Adipocyte (in vitro differentiated cells): ENCODE data around the gene OMP.

ENCODE experiments used
- DNase-seq: peaks from one replicate; pipeline ENCODE4 v3.0.0-alpha.2; 2015; ENCODE audit warnings: low read depth
- H3K27me3 ChIP-seq: replicated peaks from 2 replicates; pipeline ENCODE4 v1.7.0; 2013; ENCODE audit warnings: mild to moderate bottlenecking, low read length, moderate library complexity; ENCODE audit not compliant: control insufficient read depth, insufficient read depth
- H3K36me3 ChIP-seq: 2 replicates; pipeline ENCODE4 v1.7.0; 2013; ENCODE audit warnings: low read length, mild to moderate bottlenecking, moderate library complexity; ENCODE audit not compliant: control insufficient read depth, insufficient read depth, severe bottlenecking
- H3K4me1 ChIP-seq: 2 replicates; pipeline ENCODE4 v1.7.0; 2013; ENCODE audit warnings: mild to moderate bottlenecking, low read length, moderate library complexity; ENCODE audit not compliant: control insufficient read depth, insufficient read depth
- H3K4me3 ChIP-seq: 2 replicates; pipeline ENCODE4 v1.7.0; 2013; ENCODE audit warnings: mild to moderate bottlenecking, low read length, moderate library complexity
- H3K9ac ChIP-seq: 2 replicates; pipeline ENCODE4 v1.7.0; 2013; ENCODE audit warnings: mild to moderate bottlenecking, low read length, moderate library complexity
- H3K9me3 ChIP-seq: 2 replicates; pipeline ENCODE4 v1.7.0; 2013; ENCODE audit warnings: mild to moderate bottlenecking, low read length, moderate library complexity; ENCODE audit not compliant: control insufficient read depth

The OMP gene

DNA sequence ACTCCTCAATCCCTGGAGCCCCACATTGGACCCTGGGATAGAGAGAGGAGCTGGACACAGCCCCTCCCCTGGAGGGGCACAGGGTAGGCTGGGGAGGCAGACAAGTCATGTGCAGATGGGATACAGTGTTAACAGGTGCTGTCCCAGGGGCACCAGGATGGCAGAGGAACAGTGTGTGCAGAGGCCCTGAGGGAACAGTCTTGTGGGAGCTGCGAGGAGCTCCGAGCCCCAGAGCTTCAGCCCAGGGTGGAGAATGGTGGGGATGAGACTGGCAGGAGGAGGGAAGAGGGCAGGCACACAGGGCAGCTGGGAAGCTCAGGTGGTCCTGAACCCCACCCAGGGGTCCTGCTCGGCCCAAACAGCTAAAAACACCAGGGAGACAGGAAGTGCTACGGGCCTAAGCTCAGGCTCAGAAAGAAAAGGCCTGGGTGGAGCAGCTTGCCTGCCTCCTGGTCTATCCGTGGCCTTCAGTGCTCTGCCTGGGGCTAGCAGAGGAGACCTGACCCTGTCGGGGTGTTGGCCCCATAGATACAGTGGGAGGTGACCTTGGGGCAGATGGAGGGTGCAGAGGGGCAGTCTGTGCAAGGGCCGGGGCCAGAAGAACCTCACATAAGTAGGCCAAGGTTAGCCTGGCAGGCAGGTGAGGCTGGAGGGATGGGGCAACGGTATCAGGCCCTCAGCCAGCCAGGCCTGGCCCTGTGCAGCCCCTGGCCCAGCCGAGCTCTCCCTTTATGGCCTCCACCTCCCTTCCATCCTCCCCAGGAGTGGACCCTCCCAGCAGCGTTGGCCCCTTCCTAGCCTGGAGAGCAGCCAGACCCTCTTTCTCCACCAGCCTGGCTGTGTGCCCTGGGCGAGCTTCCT lies 20.4 kb upstream of the OMP start:
- Histone ChIP-seq H3K36me3 (peaks cover 10% of the 10 kb centered on the region), H3K9ac (peak overlapping the region; percentile 59), H3K27me3 (no peaks in the 10 kb centered on the region), H3K9me3 (peaks cover 6% of the 10 kb centered on the region), H3K4me3 (no peak overlapping the region), H3K4me1 (peaks cover 28% of the 10 kb centered on the region)
- no peak for DNase-seq

DNA sequence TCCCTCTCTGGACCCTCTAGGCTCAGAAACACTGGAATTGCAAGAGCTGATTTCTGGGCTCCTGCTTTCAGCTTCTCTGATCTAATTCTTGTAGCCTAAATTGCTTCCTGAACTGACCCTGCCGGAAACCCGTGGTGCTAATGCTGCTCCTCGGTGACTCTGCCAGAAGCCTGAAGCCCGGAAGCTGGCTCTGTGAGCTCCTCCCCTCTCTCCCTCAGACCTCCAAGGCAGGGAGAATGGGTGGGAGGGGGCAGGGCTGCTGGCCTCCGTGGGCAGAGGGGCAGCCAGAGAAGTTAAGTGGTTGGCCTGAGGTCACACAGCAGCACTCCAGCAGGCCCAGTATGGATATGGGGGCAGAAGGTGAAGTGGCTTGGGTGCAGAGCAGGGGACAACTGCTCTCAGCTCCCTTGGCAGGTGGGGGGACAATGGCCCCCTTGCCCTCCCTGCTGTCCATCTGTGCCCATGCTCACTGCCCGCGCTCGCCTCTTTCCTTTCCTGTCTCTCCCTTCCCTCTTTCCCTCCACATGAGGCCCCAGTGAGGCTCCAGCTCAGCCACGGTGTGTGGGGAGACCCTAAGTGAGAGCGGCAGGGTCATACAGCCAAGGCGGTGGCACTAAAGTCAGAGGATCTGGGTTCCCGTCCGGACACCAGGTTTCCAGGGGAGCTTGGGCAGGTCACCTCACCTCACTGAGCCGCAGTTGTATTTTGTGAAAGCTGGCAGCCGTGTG lies 19.6 kb upstream of the OMP start:
- peak overlapping the region; percentile 59 for H3K9ac ChIP-seq
- H3K9me3 ChIP-seq = peaks cover 6% of the 10 kb centered on the region
- peaks cover 10% of the 10 kb centered on the region for H3K36me3 ChIP-seq
- DNase-seq = no peak
- peaks cover 28% of the 10 kb centered on the region for H3K4me1 ChIP-seq
- H3K27me3 ChIP-seq = no peaks in the 10 kb centered on the region
- no peak overlapping the region for H3K4me3 ChIP-seq

DNA sequence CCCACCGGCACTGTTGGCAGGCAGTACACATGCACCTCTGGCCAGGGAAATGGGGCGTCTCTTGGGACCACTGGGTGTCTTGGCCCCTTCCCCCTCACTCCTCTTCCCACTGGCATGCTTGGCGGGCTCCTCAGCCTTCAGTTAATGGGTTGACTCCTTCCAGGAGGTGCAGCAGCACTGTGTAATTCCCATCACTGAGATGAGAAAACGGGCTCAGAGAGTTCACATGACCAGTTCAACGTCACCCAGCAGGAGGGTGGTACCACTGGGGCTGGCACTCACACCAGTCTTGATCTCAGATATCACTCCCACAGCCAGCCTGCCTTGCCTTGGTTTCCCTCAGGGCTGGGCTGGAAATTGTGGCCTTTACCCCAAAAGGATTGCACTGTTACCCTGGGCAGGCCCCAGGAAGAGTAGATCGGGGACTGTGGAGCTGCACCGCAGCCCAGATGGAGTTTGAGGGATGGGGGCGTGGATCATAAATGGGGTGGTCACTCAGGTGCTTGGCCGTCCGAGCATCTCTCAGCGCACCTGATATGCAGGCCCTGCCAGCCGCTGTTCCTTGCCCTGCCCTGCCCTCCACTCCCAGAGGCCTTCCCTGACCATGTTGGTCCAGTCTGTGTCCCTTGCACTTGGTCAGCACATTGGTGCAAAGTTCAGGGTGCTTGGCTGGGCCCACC lies 18.9 kb upstream of the OMP start:
- DNase-seq = no peak
- peak overlapping the region; percentile 59 for H3K9ac ChIP-seq
- H3K4me3 ChIP-seq = no peak overlapping the region
- peaks cover 28% of the 10 kb centered on the region for H3K4me1 ChIP-seq
- peaks cover 10% of the 10 kb centered on the region for H3K36me3 ChIP-seq
- H3K27me3 ChIP-seq = no peaks in the 10 kb centered on the region
- H3K9me3 ChIP-seq = no peaks in the 10 kb centered on the region

DNA sequence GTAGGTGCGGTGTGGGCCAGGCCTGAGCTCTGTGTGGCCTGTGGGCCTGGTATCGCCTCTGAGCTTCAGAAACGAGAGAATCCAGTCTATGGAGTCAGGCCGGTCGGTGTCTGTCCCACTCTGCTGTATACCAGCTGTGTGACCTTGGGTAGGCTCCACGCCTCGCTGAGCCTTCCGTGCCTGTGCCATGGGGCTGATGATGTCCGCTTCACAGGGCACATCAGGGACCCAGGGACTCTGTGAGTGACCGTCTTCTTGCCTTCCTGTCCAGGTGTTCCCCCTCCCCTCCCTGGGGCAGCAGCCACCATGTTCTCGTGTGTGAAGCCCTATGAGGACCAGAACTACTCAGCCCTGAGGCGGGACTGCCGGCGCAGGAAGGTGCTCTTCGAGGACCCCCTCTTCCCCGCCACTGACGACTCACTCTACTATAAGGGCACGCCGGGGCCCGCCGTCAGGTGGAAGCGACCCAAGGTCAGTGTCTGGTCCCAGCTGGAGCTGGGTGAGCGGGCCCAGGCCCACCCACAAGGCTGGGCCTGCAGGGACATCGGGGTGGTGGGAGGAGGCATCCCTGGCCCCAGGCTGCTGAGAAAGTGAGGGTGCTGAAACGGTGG lies 18.0 kb upstream of the OMP start:
- DNase-seq = no peak
- Histone ChIP-seq H3K4me1 (peaks cover 28% of the 10 kb centered on the region), H3K9ac (no peak overlapping the region), H3K27me3 (no peaks in the 10 kb centered on the region), H3K4me3 (no peak overlapping the region), H3K36me3 (peaks cover 10% of the 10 kb centered on the region), H3K9me3 (no peaks in the 10 kb centered on the region)

DNA sequence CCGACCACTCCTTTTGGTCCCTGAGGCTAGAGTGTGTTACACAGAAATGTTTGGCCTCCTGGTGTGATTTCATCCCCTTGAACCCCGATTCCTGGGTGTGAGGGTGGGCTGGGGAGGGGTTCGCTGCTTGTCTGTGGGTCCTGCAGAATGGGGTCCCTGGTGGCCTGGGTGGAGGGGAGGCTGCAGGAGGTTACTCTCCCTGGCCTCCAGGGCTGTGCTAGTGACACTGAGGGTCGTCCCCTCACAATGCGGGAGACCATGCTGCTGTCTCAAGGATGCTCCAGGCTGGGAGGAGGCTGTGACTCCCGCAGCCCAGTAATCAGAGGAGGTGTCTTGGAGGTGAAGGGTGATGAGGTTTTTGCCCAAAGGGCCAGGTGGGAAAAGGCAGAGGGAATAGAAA lies 17.0 kb upstream of the OMP start:
- Histone ChIP-seq H3K4me1 (peaks cover 25% of the 10 kb centered on the region), H3K9me3 (no peaks in the 10 kb centered on the region), H3K9ac (no peak overlapping the region), H3K27me3 (no peaks in the 10 kb centered on the region), H3K4me3 (no peak overlapping the region), H3K36me3 (peaks cover 10% of the 10 kb centered on the region)
- no peak for DNase-seq

DNA sequence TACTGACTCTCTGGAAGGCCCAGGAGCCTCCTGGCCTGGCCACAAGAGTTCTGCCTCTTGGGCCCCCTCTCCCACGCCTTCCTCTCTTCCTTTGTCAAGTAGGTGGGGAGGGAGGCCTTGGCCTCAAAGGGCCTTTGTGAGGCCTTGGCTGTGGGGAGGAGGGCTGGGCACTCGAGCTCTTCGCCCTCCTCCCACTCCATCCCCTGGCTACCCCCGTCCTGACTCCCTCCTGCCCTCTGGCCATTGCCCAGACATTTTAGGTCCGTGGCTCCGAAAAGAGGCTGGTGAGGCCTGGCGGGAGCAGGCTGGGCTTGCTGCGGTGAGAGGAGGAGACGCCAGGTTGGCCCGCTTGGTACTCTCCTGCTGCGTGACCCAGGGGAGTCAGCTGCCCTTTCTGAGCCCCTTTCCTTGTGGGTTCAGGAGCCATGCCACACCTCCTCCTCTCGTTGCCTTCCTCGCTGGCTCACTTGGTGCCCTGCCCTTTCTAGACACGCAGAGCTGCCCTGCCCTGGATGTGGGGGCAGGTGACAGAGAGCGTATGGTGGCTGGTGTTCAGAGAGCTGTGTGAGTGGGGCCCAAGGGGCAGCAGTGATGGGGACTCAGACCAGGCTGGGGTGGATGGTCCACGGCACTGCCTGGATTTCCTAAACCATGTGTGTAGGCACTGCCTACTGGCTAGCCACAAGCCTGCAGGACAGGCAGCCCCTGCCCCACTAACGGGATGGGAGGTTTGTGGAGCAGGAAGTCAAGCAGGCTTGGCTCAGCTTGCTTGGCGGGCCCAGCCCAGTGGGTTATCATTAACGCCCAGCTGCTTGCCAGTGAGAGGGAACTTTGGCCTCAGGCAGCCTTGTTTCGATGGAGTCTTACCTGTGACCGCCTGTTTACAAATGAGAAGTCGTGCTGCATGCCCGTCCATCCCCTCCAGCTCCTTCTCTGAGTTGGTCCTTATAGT lies 15.8 kb upstream of the OMP start:
- Histone ChIP-seq H3K4me1 (peaks cover 18% of the 10 kb centered on the region), H3K9me3 (no peaks in the 10 kb centered on the region), H3K4me3 (no peak overlapping the region), H3K9ac (no peak overlapping the region), H3K36me3 (peaks cover 10% of the 10 kb centered on the region), H3K27me3 (no peaks in the 10 kb centered on the region)
- no peak for DNase-seq

DNA sequence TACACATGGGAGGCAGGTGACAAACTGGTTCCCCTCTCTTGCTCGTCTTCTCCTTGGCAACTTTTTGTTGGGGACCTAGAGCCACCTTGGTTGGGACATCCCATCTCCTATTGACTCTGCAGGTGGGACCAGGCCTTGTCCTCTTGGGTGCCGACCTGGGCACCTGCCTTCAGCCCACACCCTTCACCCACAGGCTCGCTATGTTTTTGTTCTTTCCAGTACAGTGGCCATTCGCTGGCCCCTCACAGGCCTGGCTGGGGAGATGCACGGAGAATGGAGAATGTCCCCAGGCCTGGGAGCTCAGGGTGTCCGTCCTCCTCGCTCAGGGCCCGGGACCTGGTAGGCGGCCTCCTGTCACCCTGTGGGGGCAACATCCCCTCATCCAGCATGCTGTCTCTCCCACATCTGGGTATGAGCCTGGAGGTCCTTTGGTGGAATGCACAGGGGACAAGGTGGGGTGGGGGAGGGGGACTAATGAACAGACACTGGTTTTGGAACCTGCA lies 14.9 kb upstream of the OMP start:
- H3K9me3 ChIP-seq = no peaks in the 10 kb centered on the region
- H3K4me1 ChIP-seq = peaks cover 13% of the 10 kb centered on the region
- no peak overlapping the region for H3K9ac ChIP-seq
- H3K27me3 ChIP-seq = no peaks in the 10 kb centered on the region
- no peak overlapping the region for H3K4me3 ChIP-seq
- no peak for DNase-seq
- peaks cover 10% of the 10 kb centered on the region for H3K36me3 ChIP-seq

DNA sequence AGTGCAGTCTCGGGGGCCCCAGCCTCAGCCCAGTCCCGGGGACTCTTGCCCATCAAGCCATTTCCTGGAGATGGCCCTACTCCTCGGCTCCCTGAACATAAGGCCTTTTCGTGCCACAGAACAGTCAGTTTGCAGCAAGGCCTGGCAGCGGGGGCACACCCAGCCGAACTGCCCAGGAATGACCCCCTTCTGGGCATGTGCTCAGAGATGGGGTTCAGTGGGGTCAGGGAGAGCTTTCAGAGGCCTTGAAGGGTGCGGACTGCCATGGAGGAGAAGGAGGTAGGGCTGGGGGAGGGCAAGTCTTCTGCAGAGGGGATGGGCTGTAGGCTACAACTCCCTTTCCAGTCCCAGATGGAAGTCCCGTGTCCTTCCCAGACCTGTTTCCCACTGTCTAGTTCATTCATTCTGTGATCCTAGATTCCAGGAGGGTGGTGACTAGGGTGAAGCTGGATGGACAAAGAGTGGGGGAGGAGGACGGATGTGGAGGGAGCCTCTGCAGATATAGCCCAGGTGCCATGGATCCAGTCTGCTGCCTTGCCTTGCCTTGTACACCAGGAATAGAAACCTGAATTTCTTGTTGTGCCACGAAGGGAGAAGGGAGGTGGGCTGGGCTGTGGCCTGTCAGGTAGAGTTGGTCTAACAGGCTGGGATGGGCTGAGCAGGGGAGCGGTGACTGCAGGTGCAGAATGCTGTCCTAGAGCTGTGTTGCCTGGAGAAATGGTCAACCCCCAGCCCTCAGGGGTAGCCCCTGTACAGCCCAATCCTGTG lies 14.2 kb upstream of the OMP start:
- no peaks in the 10 kb centered on the region for H3K27me3 ChIP-seq
- H3K9me3 ChIP-seq = no peaks in the 10 kb centered on the region
- no peak overlapping the region for H3K4me3 ChIP-seq
- H3K4me1 ChIP-seq = peaks cover 7% of the 10 kb centered on the region
- H3K9ac ChIP-seq = no peak overlapping the region
- no peak for DNase-seq
- peaks cover 11% of the 10 kb centered on the region for H3K36me3 ChIP-seq

DNA sequence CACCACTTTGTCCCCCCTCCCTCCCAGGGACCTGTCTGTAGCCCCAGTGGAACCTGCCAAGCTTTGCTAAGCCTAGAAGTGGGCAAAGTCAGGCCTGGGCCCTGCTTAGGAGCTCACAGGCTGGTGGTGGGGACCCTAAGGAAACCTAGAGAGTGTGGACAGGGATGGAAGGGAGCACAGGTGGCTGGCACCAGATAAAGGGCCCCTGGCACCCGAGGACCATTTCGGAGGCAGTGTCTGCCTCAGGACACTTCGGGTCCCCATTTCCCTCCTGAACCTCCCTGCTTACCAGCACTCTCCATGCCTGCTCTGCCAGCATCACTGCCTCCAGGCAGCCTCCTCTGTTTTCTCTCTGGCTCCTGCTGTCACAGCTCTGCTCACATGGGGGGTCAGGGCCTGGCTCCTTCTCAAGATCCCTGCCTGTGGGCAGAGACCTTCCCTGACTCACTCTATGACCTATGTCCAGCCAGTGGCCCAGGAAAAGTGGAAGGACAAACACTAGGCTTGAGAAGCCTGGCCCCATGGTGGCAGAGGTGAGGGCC lies 13.6 kb upstream of the OMP start:
- H3K9me3 ChIP-seq = no peaks in the 10 kb centered on the region
- DNase-seq = no peak
- H3K27me3 ChIP-seq = no peaks in the 10 kb centered on the region
- peaks cover under 1% of the 10 kb centered on the region for H3K4me1 ChIP-seq
- peaks cover 17% of the 10 kb centered on the region for H3K36me3 ChIP-seq
- no peak overlapping the region for H3K9ac ChIP-seq
- no peak overlapping the region for H3K4me3 ChIP-seq
